ENCODE results near the gene PTPRF.

PTPRF gene

DNA sequence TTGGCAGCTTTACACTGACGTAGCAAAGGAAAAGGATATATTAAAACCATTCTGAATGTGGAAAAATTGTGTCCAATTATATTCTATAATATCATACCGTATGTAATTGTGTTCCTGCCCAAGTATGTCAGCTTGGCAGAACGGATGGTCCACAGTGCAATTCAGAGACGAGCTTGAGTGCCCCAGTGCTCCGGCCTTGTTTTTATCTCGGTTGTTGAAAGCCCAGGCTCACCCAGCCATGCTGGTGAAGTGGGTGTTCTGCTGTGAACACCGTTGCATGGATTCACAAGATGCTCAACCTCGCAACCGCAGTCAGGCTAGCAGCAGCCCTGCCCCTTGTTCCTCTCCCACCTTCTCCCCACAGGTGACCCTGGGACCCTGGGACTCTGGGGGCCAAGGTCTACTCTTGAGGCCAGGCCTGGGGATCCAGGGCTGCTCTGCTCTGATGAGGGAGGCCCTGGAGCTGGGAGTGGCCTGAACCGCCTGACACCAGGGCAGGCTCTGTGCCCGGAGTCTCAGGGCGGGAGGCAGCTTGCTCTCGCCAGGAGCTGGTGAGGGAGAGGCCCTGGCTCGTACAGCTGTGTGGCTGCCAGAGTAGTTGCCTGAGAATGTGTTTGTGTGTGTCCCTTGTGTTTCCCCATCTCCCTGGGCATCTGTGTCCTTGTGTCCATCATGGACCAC lies 11.2 kb downstream of the PTPRF start:
- no peak overlapping the region for H3K4me3 ChIP-seq (ENCODE audit: low read depth in 1 of 2, low read length in 2 of 2)
- DNase-seq (no peak), ATAC-seq (ENCODE audit: insufficient read depth, low read depth) (no peak)
- H4K20me1 ChIP-seq (ENCODE audit: insufficient read depth, low read length): 0 out of 2 replicates have a peak, but pooled peaks cover 3% of the 10 kb centered on the region
- H3K27me3 ChIP-seq (ENCODE audit: insufficient read depth, low read length, poor library complexity): no peaks in the 10 kb centered on the region
- H3K4me1 ChIP-seq (ENCODE audit: insufficient read depth, low read length): no peaks in the 10 kb centered on the region
- H3K79me2 ChIP-seq (ENCODE audit: insufficient read depth, low read length): no peaks in the 10 kb centered on the region
- TF ChIP-seq CTCF (IDR thresholded peaks at IDR 0.05; ENCODE audit: borderline replicate concordance, extremely low read depth, low read length, poor library complexity, severe bottlenecking): no peak
- TF ChIP-seq EZH2 (IDR thresholded peaks at IDR 0.05; ENCODE audit: borderline replicate concordance, low read depth, low read length, severe bottlenecking): no peak
- no peak overlapping the region for H3K4me2 ChIP-seq (ENCODE audit: insufficient read depth, low read length)
- H3K9me3 ChIP-seq (ENCODE audit: insufficient read depth, low read length, severe bottlenecking): no peaks in the 10 kb centered on the region
- H3K9ac ChIP-seq (ENCODE audit: low read depth, low read length): no peak overlapping the region
- no peaks in the 10 kb centered on the region for H3K36me3 ChIP-seq (ENCODE audit: insufficient read depth, low read length)
- no peak overlapping the region for H3K27ac ChIP-seq (ENCODE audit: low read length)
- H2AFZ ChIP-seq (ENCODE audit: low read depth, low read length): no peak overlapping the region

DNA sequence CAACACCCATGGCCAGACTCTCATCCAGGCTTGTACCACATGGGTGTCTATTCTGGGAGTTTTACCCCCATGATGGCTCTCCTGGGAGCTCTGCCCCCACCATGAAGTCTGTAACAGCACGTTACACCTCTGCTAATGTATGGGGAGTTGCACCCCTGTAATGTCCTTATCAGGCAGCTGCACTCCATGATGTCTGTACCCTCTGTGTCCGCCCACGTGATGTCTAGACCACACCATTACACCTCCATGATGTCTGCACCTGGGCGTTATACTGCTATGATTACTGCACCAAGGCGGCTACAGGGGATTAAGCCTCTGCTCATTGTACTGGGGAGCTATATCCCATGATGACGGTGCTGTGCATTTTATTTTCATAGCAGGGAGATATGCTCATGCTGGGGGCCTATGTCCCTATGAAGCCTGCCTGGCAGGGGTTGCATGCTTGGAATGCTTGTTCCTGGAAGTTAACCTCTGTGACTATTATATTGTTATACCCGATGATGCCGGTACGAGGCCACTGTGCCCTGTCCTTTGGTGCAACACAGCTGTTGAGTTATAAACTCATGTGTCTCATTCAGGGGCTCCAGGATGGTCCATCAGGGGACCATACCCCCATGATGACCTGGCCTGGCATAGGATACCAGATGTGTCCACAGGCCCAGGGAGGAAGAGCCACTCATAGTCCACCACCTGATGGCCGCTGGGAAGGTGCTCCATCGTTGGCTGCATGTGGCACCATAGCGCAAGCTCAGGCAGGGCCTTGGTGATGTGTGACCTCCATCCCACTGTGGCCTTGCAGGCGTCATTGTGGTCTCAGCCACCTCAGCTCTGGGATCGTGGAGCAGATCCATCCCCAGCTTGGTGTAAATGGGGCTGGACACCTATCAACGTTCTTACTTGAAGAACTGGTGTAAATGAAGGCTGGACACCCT lies 12.1 kb downstream of the PTPRF start:
- no peak for ATAC-seq (ENCODE audit: insufficient read depth, low read depth)

DNA sequence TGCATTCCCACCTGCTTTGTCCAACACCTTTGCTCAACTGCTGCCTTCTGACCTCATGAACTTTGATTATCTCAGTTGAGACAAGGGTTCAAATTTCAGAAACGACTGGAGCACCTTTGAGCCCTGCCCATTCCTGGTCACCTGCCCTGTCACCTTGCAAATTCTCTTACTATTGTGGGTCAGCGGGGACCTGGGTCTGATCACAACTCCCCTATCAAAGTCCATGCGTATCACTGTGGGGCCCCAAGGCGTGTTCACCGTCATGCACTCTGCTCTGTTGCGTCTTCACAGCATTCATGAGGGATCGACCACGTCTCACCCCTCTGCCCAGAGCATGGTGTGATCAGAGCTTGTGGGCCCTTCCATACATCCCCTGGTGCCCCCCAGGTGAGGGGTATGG lies 12.9 kb downstream of the PTPRF start:
- TF ChIP-seq CTCF (IDR thresholded peaks at IDR 0.05; ENCODE audit: borderline replicate concordance, extremely low read depth, low read length, poor library complexity, severe bottlenecking) (no peak), EZH2 (IDR thresholded peaks at IDR 0.05; ENCODE audit: borderline replicate concordance, low read depth, low read length, severe bottlenecking) (no peak)
- H3K4me1 ChIP-seq (ENCODE audit: insufficient read depth, low read length): no peaks in the 10 kb centered on the region
- 0 out of 2 replicates have a peak, but pooled peaks cover 3% of the 10 kb centered on the region for H4K20me1 ChIP-seq (ENCODE audit: insufficient read depth, low read length)
- no peak overlapping the region for H3K27ac ChIP-seq (ENCODE audit: low read length)
- H3K27me3 ChIP-seq (ENCODE audit: insufficient read depth, low read length, poor library complexity): no peaks in the 10 kb centered on the region
- no peak overlapping the region for H2AFZ ChIP-seq (ENCODE audit: low read depth, low read length)
- H3K4me3 ChIP-seq (ENCODE audit: low read depth in 1 of 2, low read length in 2 of 2): no peak overlapping the region
- DNase-seq (no peak), ATAC-seq (ENCODE audit: insufficient read depth, low read depth) (no peak)
- no peaks in the 10 kb centered on the region for H3K79me2 ChIP-seq (ENCODE audit: insufficient read depth, low read length)
- no peak overlapping the region for H3K9ac ChIP-seq (ENCODE audit: low read depth, low read length)
- H3K36me3 ChIP-seq (ENCODE audit: insufficient read depth, low read length): no peaks in the 10 kb centered on the region
- H3K9me3 ChIP-seq (ENCODE audit: insufficient read depth, low read length, severe bottlenecking): no peaks in the 10 kb centered on the region
- H3K4me2 ChIP-seq (ENCODE audit: insufficient read depth, low read length): no peak overlapping the region

More for the DNA sequence above, 12.1 kb downstream of the PTPRF start:
- Histone ChIP-seq H3K4me3 (ENCODE audit: low read depth in 1 of 2, low read length in 2 of 2) (no peak overlapping the region), H3K36me3 (ENCODE audit: insufficient read depth, low read length) (no peaks in the 10 kb centered on the region), H3K9ac (ENCODE audit: low read depth, low read length) (no peak overlapping the region), H3K9me3 (ENCODE audit: insufficient read depth, low read length, severe bottlenecking) (no peaks in the 10 kb centered on the region), H3K27me3 (ENCODE audit: insufficient read depth, low read length, poor library complexity) (no peaks in the 10 kb centered on the region), H3K27ac (ENCODE audit: low read length) (no peak overlapping the region), H2AFZ (ENCODE audit: low read depth, low read length) (no peak overlapping the region), H3K4me2 (ENCODE audit: insufficient read depth, low read length) (no peak overlapping the region), H4K20me1 (ENCODE audit: insufficient read depth, low read length) (0 out of 2 replicates have a peak, but pooled peaks cover 3% of the 10 kb centered on the region), H3K4me1 (ENCODE audit: insufficient read depth, low read length) (no peaks in the 10 kb centered on the region), H3K79me2 (ENCODE audit: insufficient read depth, low read length) (no peaks in the 10 kb centered on the region)
- DNase-seq: no peak
- TF ChIP-seq EZH2 (IDR thresholded peaks at IDR 0.05; ENCODE audit: borderline replicate concordance, low read depth, low read length, severe bottlenecking) (no peak), CTCF (IDR thresholded peaks at IDR 0.05; ENCODE audit: borderline replicate concordance, extremely low read depth, low read length, poor library complexity, severe bottlenecking) (no peak)
